ENCODE data around the gene KLHDC1.
"Not testable (repeated sequence)": the region's sequence is repeated elsewhere in the genome, so short reads cannot be mapped to it uniquely, and the experiment has no call there.

Gene KLHDC1, protein sequence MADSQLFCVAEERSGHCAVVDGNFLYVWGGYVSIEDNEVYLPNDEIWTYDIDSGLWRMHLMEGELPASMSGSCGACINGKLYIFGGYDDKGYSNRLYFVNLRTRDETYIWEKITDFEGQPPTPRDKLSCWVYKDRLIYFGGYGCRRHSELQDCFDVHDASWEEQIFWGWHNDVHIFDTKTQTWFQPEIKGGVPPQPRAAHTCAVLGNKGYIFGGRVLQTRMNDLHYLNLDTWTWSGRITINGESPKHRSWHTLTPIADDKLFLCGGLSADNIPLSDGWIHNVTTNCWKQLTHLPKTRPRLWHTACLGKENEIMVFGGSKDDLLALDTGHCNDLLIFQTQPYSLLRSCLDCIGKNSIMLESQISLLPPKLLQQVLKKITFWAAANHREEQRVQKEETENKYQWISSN
- 0.91 to 13.7 (median 6.7) reads per million in 9 experiments for total RNA-seq

DNA sequence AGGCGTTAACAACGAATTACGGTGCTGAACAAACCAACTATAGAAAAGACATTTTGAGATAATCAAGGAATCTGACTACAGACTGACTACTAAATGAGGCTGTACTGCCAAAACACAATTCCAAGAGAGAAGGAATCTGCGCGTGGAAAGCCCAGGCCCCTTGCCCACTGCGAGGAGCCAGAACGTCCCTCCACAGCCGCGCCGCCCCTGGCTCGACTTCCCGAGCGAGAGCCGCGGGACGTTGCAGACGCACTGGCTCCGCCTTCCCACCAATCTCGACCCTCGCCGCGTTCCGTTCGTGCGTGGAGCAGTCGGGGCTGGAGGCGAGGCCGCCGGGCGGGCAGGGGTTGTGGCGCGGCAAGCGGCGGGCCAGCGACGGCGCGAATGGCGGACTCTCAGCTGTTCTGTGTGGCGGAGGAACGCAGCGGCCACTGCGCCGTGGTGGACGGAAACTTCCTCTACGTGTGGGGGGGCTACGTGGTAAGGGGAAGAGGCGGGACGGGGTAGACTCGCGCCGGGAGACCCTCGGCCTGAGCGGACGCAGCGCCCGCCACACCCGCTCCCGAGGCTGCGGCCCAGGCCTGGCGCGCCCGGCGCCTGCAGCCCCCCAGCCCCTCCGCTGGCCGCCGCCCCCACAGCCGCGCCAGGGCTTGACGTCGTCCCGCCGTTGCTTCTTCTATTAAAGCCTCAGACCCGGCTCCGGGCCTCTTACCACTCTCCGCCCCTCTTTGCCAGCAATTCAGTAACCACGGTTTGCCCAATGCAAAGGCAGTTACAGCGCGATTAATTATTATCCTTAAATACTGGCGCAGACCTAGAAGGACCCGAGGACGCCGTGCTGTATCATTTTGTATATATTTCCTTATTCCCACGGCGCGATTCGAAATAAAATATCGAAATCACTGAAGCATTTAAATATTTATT, at the start of gene KLHDC1:
TSS of gene KLHDC1 (plus strand) at position 310 of the 924 bp plus-strand sequence. CDS start at position 385, 75 bp downstream.
- DNase-seq, result peak; percentile 73
- peak within 1 kb of the TSS; percentile 55 to 82 for H3K4me3 Mint-ChIP-seq
- H3K4me1 Mint-ChIP-seq (ENCODE audit: low read depth in 2 of 2), result peaks cover 6 to 20% of the 10 kb centered on the region in 2 donors
- no peaks in the 10 kb centered on the region for H3K9me3 Mint-ChIP-seq
- ATAC-seq (replicated peaks), result peak; percentile 84
- H3K36me3 Mint-ChIP-seq (ENCODE audit: insufficient read depth), result peaks cover 2% of the 10 kb centered on the region
- peak within 1 kb of the TSS; percentile 88 for H3K27ac Mint-ChIP-seq
- no peaks in the 10 kb centered on the region for H3K27me3 Mint-ChIP-seq

DNA sequence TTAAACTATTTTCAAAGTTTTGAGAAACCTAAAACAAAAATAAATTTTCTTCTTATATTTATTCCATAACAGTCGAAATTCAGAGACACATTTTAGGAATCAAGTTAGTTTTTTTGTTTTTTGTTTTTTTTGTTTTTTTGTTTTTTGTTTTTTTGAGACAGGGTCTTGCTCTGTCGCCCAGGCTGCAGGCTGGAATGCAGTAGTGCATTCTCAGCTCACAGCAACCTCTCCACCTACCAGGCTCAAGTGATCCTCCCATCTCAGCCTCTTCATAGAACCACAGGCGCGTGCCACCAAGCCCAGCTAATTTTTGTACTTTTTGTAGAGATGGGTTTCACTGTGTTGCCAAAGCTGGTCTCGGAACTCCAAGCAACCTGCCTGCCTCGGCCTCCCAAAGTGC, 39.4 kb upstream of the KLHDC1 start:
- Mint-ChIP-seq H3K27ac (no peak overlapping the region), H3K4me3 (no peak overlapping the region), H3K27me3 (no peaks in the 10 kb centered on the region), H3K4me1 (ENCODE audit: low read depth in 2 of 2) (peaks cover 0 to 6% of the 10 kb centered on the region in 2 donors), H3K9me3 (no peaks in the 10 kb centered on the region), H3K36me3 (ENCODE audit: insufficient read depth) (no peaks in the 10 kb centered on the region)
- DNase-seq (no peak), ATAC-seq (replicated peaks) (no peak)

DNA sequence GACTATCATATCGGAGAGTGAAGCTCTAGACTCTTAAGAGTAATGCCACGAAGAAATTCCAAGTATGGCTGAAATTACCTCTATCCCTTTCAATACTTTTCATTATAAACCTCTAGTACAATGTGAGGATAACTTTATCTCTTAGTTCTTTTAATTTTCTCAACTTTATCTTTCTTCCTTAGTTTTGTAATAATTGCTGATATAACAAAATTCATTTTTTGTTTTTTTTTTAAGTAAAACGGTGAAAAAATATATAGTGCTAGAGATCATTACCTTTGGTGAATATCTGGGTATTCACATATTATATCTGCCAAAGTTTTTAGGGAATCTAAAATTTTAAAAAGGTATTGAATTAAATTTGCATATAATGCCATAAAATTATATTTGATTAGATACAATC, 38.4 kb upstream of the KLHDC1 start:
- no peak overlapping the region for H3K4me3 Mint-ChIP-seq
- no peaks in the 10 kb centered on the region for H3K36me3 Mint-ChIP-seq (ENCODE audit: insufficient read depth)
- DNase-seq, result no peak
- no peak overlapping the region for H3K27ac Mint-ChIP-seq
- peaks cover 0 to 6% of the 10 kb centered on the region in 2 donors for H3K4me1 Mint-ChIP-seq (ENCODE audit: low read depth in 2 of 2)
- H3K9me3 Mint-ChIP-seq, result no peaks in the 10 kb centered on the region
- no peaks in the 10 kb centered on the region for H3K27me3 Mint-ChIP-seq
- no peak for ATAC-seq (replicated peaks)

DNA sequence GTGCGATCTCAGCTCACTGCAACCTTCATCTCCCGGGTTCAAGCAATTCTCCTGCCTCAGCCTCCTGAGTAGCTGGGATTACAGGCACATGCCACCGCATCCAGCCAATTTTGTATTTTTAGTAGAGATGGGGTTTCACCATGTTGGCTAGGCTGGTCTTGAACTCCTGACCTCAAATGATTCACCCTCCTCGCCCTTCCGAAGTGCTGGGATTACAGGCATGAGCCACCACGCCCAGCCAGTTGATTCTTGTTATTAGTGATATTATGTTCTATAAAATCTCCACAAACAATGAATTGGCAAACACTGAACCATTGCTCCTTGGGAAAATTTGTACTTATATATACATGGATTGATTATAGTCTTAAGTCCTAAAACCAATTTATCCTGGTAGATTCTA, 35.4 kb upstream of the KLHDC1 start:
- H3K9me3 Mint-ChIP-seq; ATAC-seq (replicated peaks); DNase-seq; H3K4me1 Mint-ChIP-seq (ENCODE audit: low read depth in 2 of 2); H3K27me3 Mint-ChIP-seq; H3K36me3 Mint-ChIP-seq (ENCODE audit: insufficient read depth); H3K4me3 Mint-ChIP-seq: not testable (repeated sequence)
- H3K27ac Mint-ChIP-seq, result peak overlapping the region in 1 of 2 donors; percentile 46

DNA sequence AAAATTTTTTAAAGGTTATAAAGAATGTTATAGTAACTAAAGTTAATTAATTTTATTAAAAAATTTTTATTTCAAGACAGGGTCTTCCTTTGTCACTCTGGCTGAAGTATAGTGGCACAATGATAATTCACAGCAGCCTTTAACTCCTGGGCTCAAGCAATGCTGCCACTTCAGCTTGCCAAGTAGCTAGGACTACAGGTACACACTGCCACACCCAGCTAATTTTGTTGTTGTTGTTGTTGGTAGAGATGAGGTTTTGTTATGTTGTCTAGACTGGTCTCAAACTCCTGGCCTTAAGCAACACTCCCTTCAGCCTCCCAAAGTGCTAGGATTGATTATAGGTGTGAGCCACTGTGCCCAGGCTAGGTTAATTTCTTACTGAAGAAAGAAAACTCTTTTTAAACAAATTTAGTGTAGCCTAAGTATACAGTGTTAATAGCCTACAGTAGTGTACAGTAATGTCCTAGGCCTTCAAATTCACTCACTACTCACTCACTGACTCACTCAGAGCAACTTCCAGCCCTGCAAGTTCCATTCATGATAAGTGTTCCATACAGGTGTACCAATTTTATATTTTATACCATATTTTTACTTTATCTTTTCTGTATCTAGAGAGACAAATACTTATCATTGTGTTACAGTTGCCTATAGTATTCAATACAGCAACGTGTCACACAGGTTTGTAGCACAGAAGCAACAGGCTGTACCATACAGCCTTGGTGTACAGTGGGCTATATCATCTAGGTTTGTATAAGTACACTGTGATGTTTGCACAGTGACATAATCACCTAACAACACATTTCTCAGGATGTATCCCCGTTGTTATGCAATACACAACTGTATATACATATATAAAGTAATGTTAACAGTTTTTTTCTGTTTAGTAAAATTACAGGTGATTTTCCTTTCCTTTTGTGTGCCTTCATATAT, 33.1 kb upstream of the KLHDC1 start:
- no peaks in the 10 kb centered on the region for H3K9me3 Mint-ChIP-seq
- ATAC-seq (replicated peaks) (no peak), DNase-seq (no peak)
- no peak overlapping the region for H3K4me3 Mint-ChIP-seq
- H3K36me3 Mint-ChIP-seq (ENCODE audit: insufficient read depth), result no peaks in the 10 kb centered on the region
- H3K27me3 Mint-ChIP-seq, result no peaks in the 10 kb centered on the region
- H3K27ac Mint-ChIP-seq, result no peak overlapping the region
- H3K4me1 Mint-ChIP-seq (ENCODE audit: low read depth in 2 of 2), result no peaks in the 10 kb centered on the region

DNA sequence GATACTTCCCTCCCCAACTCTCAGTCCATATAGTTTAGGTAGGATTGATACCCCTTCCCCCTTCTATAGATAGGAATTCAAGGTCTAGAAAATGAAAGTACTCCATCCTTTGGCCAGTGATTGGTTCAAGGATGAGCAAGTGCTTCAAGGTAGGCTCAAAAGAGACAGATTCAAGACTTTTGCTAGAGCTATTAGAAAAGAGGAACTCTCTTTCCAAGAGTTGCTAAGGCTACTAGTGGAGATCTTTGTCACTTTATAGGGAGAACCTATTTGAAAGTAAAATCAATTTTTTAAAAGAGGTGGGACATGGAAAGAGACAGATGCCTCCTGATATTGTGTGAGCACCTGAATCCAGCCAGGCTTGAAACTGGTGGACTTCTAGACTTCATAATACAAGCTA, 22.4 kb upstream of the KLHDC1 start:
- H3K4me1 Mint-ChIP-seq (ENCODE audit: low read depth in 2 of 2), result no peaks in the 10 kb centered on the region
- DNase-seq (no peak), ATAC-seq (replicated peaks) (no peak)
- peaks cover 0 to 2% of the 10 kb centered on the region in 2 donors for H3K9me3 Mint-ChIP-seq
- no peaks in the 10 kb centered on the region for H3K36me3 Mint-ChIP-seq (ENCODE audit: insufficient read depth)
- no peaks in the 10 kb centered on the region for H3K27me3 Mint-ChIP-seq
- H3K4me3 Mint-ChIP-seq, result no peak overlapping the region
- peak overlapping the region; percentile 12 to 52 for H3K27ac Mint-ChIP-seq

DNA sequence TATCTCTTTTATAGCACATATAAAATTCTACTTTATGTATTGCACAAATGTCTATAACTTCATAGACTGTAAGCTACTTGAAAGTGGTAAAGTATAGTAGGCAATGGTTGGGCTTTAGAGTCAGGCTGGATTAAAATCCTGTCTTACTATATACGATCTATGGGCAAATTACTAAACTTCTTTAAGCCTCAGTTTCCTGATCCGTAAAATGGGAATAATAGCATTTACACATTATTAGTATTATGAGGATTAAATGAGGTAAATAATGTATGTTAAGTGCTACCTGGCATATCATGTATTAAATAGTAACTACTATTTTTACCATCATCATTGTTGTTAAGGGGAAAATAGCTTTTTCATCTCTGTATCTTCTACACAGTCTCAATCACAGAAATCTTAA, 19.3 kb upstream of the KLHDC1 start:
- Mint-ChIP-seq H3K36me3 (ENCODE audit: insufficient read depth) (no peaks in the 10 kb centered on the region), H3K4me1 (ENCODE audit: low read depth in 2 of 2) (no peaks in the 10 kb centered on the region), H3K9me3 (peaks cover 0 to 2% of the 10 kb centered on the region in 2 donors), H3K27ac (no peak overlapping the region), H3K27me3 (no peaks in the 10 kb centered on the region), H3K4me3 (no peak overlapping the region)
- no peak for ATAC-seq (replicated peaks)
- DNase-seq, result no peak

DNA sequence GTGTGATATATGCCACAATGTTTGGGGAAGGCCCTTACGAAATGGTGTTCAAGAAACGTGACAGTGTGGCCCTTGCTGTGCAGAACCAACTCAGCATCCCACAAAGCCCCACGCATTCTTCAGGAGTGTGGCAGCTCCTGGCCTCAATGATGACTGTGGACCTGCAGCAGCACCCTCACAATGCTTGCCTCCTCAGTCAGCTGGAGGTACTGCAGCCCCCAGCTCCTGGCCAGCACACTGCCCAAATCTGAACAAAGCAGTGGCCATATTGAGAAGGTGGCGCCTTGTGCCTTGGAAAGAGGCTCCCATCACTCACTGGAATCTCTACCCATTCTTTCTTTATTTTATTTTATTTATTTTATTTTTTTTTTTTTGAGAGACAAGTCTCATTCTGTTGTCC, 15.3 kb upstream of the KLHDC1 start:
- no peaks in the 10 kb centered on the region for H3K36me3 Mint-ChIP-seq (ENCODE audit: insufficient read depth)
- H3K4me1 Mint-ChIP-seq (ENCODE audit: low read depth in 2 of 2), result no peaks in the 10 kb centered on the region
- no peak overlapping the region for H3K27ac Mint-ChIP-seq

DNA sequence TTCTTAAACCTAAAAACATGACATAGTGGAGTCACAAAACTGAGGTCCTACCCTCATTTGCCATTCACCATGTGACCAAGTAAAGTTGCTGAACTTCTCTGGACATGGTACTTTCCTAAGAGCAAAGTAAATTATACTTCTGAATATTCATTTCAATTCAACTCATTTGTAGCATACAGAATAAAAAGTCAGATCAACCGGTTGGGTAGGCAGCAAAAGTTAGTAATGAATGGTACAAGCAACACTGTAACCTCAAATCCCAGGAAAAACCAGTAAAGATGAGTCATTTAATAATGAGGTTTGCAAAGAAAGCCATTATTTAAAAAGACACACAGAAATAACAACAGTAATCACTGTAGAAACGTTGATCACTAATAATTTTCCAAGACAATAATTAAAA, 13.6 kb upstream of the KLHDC1 start:
- H3K4me1 Mint-ChIP-seq (ENCODE audit: low read depth in 2 of 2), result no peaks in the 10 kb centered on the region
- H3K4me3 Mint-ChIP-seq, result no peak overlapping the region
- H3K27me3 Mint-ChIP-seq, result no peaks in the 10 kb centered on the region
- H3K36me3 Mint-ChIP-seq (ENCODE audit: insufficient read depth), result no peaks in the 10 kb centered on the region
- no peak for ATAC-seq (replicated peaks)
- no peak for DNase-seq
- H3K9me3 Mint-ChIP-seq, result no peaks in the 10 kb centered on the region
- H3K27ac Mint-ChIP-seq, result no peak overlapping the region

More for the DNA sequence above, 15.3 kb upstream of the KLHDC1 start:
- peak; percentile 56 for ATAC-seq (replicated peaks)
- no peaks in the 10 kb centered on the region for H3K27me3 Mint-ChIP-seq
- H3K4me3 Mint-ChIP-seq, result no peak overlapping the region
- peaks cover 0 to 1% of the 10 kb centered on the region in 2 donors for H3K9me3 Mint-ChIP-seq
- no peak for DNase-seq

DNA sequence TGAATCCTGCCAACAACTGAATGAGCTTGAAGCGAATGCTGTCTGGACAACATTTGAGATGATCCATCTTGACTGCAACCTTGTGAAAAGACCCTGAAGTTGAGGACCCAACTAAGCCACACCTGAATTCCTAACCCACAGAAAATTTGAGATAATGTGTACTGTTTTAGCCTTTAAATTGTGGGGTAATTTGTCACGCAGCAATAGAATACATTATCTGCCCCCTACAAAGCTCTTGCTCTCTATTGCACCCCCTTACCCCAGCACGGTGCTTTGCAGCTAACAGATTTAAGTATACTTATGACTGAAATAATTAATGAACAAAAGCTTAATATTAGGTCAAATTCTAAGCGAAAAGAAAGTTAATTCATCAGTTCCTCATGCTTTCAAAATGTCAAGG, 6.5 kb upstream of the KLHDC1 start:
- Mint-ChIP-seq H3K36me3 (ENCODE audit: insufficient read depth) (peaks cover 7% of the 10 kb centered on the region), H3K27me3 (no peaks in the 10 kb centered on the region), H3K4me1 (ENCODE audit: low read depth in 2 of 2) (peaks cover 9 to 11% of the 10 kb centered on the region in 2 donors), H3K27ac (no peak overlapping the region), H3K9me3 (no peaks in the 10 kb centered on the region), H3K4me3 (peak overlapping the region in 1 of 2 donors; percentile 13)
- DNase-seq, result no peak
- no peak for ATAC-seq (replicated peaks)

DNA sequence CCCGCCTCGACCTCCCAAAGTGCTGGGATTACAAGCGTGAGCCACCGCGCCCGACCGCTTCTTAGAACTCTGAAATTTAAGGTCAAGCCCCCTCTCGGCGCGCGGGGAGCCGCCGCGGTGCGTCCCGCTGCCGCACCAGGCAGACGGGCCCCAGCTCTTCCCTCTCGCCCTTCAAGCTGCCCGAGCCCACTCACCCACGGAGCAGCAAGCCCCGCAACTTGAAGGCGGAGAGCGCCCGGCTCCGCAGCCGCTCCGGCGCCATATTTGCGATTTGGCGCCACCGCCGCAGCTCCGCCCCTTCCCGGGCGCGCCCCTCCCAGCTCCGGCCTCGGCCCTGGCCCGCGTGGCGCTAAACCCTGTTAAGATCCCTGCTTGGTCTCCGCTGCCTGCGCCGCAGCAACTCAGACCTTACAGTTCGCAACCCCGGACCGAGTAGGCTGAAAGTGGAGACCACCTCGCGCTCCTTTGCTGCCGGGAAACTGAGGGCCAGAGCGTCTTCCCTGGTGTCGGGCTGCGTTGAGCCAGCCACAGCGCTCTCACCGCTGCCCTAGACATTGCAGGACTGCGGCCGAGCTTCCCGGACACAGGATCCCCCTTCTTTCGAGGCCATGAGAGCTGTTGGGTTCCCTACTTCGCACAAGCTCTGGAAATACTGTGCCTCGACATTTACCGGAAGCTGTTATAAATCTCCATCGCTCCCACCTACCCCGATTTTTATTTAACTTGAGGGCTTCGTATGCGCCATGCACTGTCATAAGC, 4.8 kb upstream of the KLHDC1 start, which contains the start of gene POLE2:
TSS of gene POLE2 (minus strand) at position 273 of the 759 bp plus-strand sequence. CDS start at position 262, 11 bp downstream.
- Mint-ChIP-seq H3K36me3 (ENCODE audit: insufficient read depth) (peaks cover 7% of the 10 kb centered on the region), H3K4me3 (peak within 1 kb of the TSS; percentile 85 to 86), H3K27me3 (no peaks in the 10 kb centered on the region), H3K4me1 (ENCODE audit: low read depth in 2 of 2) (peaks cover 12 to 17% of the 10 kb centered on the region in 2 donors), H3K27ac (peak within 1 kb of the TSS; percentile 76 to 90), H3K9me3 (no peaks in the 10 kb centered on the region)
- peak; percentile 60 to 66 (median 61) for DNase-seq
- ATAC-seq (replicated peaks), result peak; percentile 74

DNA sequence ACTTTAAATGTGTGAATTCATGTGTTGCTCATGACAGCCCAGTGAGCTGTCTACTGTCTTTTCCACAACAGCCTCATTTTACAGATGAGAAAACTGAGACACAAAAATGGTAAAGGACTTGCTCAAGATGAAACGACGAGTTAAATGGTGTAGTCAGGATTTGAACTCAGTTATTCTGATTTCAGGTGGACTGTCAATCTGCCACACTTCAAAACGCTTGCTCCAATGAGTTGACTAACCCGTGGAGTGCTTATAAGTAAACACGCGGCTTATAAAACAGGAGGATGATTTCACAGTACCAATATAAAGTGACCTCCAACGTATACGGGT, 4.3 kb upstream of the KLHDC1 start:
- Mint-ChIP-seq H3K4me3 (peak overlapping the region; percentile 85 to 86), H3K36me3 (ENCODE audit: insufficient read depth) (peaks cover 7% of the 10 kb centered on the region), H3K27ac (no peak overlapping the region), H3K27me3 (no peaks in the 10 kb centered on the region), H3K9me3 (no peaks in the 10 kb centered on the region), H3K4me1 (ENCODE audit: low read depth in 2 of 2) (peaks cover 12 to 17% of the 10 kb centered on the region in 2 donors)
- ATAC-seq (replicated peaks) (no peak), DNase-seq (no peak)
